Hepatocyte (in vitro differentiated cells): ENCODE measurements around the gene ARMC2.

Experiments used
- CTCF ChIP-seq: fragments of 200-600 bp; sonication (generic); IDR thresholded peaks from 2 replicates; pipeline ENCODE4 v1.5.1; 2016; ENCODE audit warnings: antibody characterized with exemption, mild to moderate bottlenecking; ENCODE audit not compliant: poor library complexity
- EZH2 ChIP-seq: fragments of 200-600 bp; sonication (generic); IDR thresholded peaks from 2 replicates; pipeline ENCODE4 v1.6.1; 2016; ENCODE audit warnings: antibody characterized with exemption, mild to moderate bottlenecking, borderline replicate concordance
- EZH2phosphoT487 ChIP-seq: fragments of 200-600 bp; sonication (generic); IDR thresholded peaks from one replicate; pipeline ENCODE4 v1.6.1; 2018; ENCODE audit warnings: antibody characterized with exemption, mild to moderate bottlenecking, low read depth, moderate library complexity; ENCODE audit not compliant: unreplicated experiment, severe bottlenecking

- no peak for TF ChIP-seq EZH2
- TF ChIP-seq CTCF: no peak
- no peak for TF ChIP-seq EZH2phosphoT487
Measured at GRCh38 chr6:108844135-108844534, 4.1 kb upstream of the ARMC2 start.
